ENCODE data around the gene LGALS12. TPM values are rescaled to one million over a fixed set of nuclear protein-coding genes. Genes with fewer than 3 reads are reported as not detected.

LGALS12 gene
- total RNA-seq, 1 experiment from 2014 or later = not detected

GRCh38 chr11:63504054-63504453 lies 1.8 kb upstream of the LGALS12 start:
- no peaks in the 10 kb centered on the region for H3K36me3 ChIP-seq (ENCODE audit: control insufficient read depth, insufficient read depth, low read length)
- H3K27me3 ChIP-seq (replicated peaks; ENCODE audit: control insufficient read depth, insufficient read depth, low read length) = no peaks in the 10 kb centered on the region
- no peak for DNase-seq
- ChIA-PET CTCF (no interaction called here), POLR2A (no interaction called here)
- H3K27ac Mint-ChIP-seq (ENCODE audit: unreplicated experiment) = no peak overlapping the region
- H3K9me3 Mint-ChIP-seq (ENCODE audit: unreplicated experiment) = peaks cover 38% of the 10 kb centered on the region
- no peaks in the 10 kb centered on the region for H3K36me3 Mint-ChIP-seq (ENCODE audit: insufficient read depth, unreplicated experiment)
- H3K4me1 ChIP-seq = peaks cover 7% of the 10 kb centered on the region
- peaks cover 7% of the 10 kb centered on the region for H3K4me1 Mint-ChIP-seq (ENCODE audit: low read depth, unreplicated experiment)
- intact Hi-C loops (cut with micrococcal nuclease; ENCODE audit: unreplicated experiment) = no loop called here
- H3K27me3 Mint-ChIP-seq (ENCODE audit: insufficient read depth, unreplicated experiment) = no peaks in the 10 kb centered on the region
- no TSS peak for BruUV-seq (replicated peaks)
- TF ChIP-seq CTCF (IDR thresholded peaks at IDR 0.05; ENCODE audit: insufficient read depth in 1 of 2, low read depth in 1 of 2, low read length in 1 of 2, severe bottlenecking in 1 of 2, unreplicated experiment in 1 of 2) = no peak
- no peak overlapping the region for H3K4me3 ChIP-seq (ENCODE audit: low read depth, low read length)
- no peak overlapping the region for H3K4me3 Mint-ChIP-seq (ENCODE audit: unreplicated experiment)
- H3K9me3 ChIP-seq = peaks cover 6% of the 10 kb centered on the region

GRCh38 chr11:63504933-63505586 lies 824 bp upstream of the LGALS12 start:
- Histone ChIP-seq H3K27me3 (replicated peaks; ENCODE audit: control insufficient read depth, insufficient read depth, low read length) (no peaks in the 10 kb centered on the region), H3K36me3 (ENCODE audit: control insufficient read depth, insufficient read depth, low read length) (no peaks in the 10 kb centered on the region), H3K9me3 (no peaks in the 10 kb centered on the region), H3K4me1 (peaks cover 7% of the 10 kb centered on the region), H3K4me3 (ENCODE audit: low read depth, low read length) (no peak overlapping the region)
- CTCF ChIA-PET = no interaction called here
- H3K9me3 Mint-ChIP-seq (ENCODE audit: unreplicated experiment) = peaks cover 28% of the 10 kb centered on the region
- intact Hi-C loops (cut with micrococcal nuclease; ENCODE audit: unreplicated experiment) = no loop called here
- no peaks in the 10 kb centered on the region for H3K36me3 Mint-ChIP-seq (ENCODE audit: insufficient read depth, unreplicated experiment)
- no peaks in the 10 kb centered on the region for H3K27me3 Mint-ChIP-seq (ENCODE audit: insufficient read depth, unreplicated experiment)
- BruUV-seq (replicated peaks) = no TSS peak
- H3K4me3 Mint-ChIP-seq (ENCODE audit: unreplicated experiment) = no peak overlapping the region
- no peak for TF ChIP-seq CTCF (IDR thresholded peaks at IDR 0.05; ENCODE audit: insufficient read depth in 1 of 2, low read depth in 1 of 2, low read length in 1 of 2, severe bottlenecking in 1 of 2, unreplicated experiment in 1 of 2)
- no peak for DNase-seq
- POLR2A ChIA-PET = interaction anchor here (0.5 kb wide), 1 partner anchor 136 kb away, joined by 5 read pairs; the partner anchor contains the start of gene SLC22A9
- peaks cover 7% of the 10 kb centered on the region for H3K4me1 Mint-ChIP-seq (ENCODE audit: low read depth, unreplicated experiment)
- no peak overlapping the region for H3K27ac Mint-ChIP-seq (ENCODE audit: unreplicated experiment)

- no peaks in the 10 kb centered on the region for H3K27me3 ChIP-seq (replicated peaks; ENCODE audit: control insufficient read depth, insufficient read depth, low read length)
- TF ChIP-seq CTCF (IDR thresholded peaks at IDR 0.05; ENCODE audit: insufficient read depth in 1 of 2, low read depth in 1 of 2, low read length in 1 of 2, severe bottlenecking in 1 of 2, unreplicated experiment in 1 of 2) = no peak
- Mint-ChIP-seq H3K9me3 (ENCODE audit: unreplicated experiment) (peaks cover 18% of the 10 kb centered on the region), H3K27me3 (ENCODE audit: insufficient read depth, unreplicated experiment) (no peaks in the 10 kb centered on the region), H3K4me1 (ENCODE audit: low read depth, unreplicated experiment) (peaks cover 6% of the 10 kb centered on the region), H3K36me3 (ENCODE audit: insufficient read depth, unreplicated experiment) (no peaks in the 10 kb centered on the region), H3K4me3 (ENCODE audit: unreplicated experiment) (no peak overlapping the region), H3K27ac (ENCODE audit: unreplicated experiment) (no peak overlapping the region)
- peaks cover 7% of the 10 kb centered on the region for H3K4me1 ChIP-seq
- no peak overlapping the region for H3K4me3 ChIP-seq (ENCODE audit: low read depth, low read length)
- intact Hi-C loops (cut with micrococcal nuclease; ENCODE audit: unreplicated experiment) = no loop called here
- no TSS peak for BruUV-seq (replicated peaks)
- no peak for DNase-seq
- ChIA-PET CTCF (interaction anchor here (1.0 to 2.5 kb wide), 2 partner anchors 16 to 28 kb away, joined by 4 to 22 read pairs; partner anchors contain the start of gene PLAAT5), POLR2A (no interaction called here)
- H3K9me3 ChIP-seq = no peaks in the 10 kb centered on the region
- no peaks in the 10 kb centered on the region for H3K36me3 ChIP-seq (ENCODE audit: control insufficient read depth, insufficient read depth, low read length)
These were observed 992 bp downstream of the LGALS12 start for GRCh38 chr11:63506876-63507275.

All from Caco-2 (cell line).